Muscle layer of colon (tissue), 2 donors: ENCODE results near the gene BAZ2B.

Experiments
- H3K27ac ChIP-seq: one replicate; pipeline ENCODE4 v1.7.0; 2013; ENCODE audit warnings: low read depth, mild to moderate bottlenecking, low read length, moderate library complexity
- H3K27me3 ChIP-seq, 2 donors: one replicate each; pipeline ENCODE4 v1.7.0; 2013; ENCODE audit warnings: low read length in 2 of 2, mild to moderate bottlenecking in 2 of 2; ENCODE audit not compliant: insufficient read depth in 2 of 2, control insufficient read depth in 1 of 2
- H3K36me3 ChIP-seq: one replicate; pipeline ENCODE4 v1.7.0; 2013; ENCODE audit warnings: mild to moderate bottlenecking, low read length; ENCODE audit not compliant: insufficient read depth
- H3K4me1 ChIP-seq: one replicate; pipeline ENCODE4 v1.7.0; 2013; ENCODE audit warnings: mild to moderate bottlenecking, low read length; ENCODE audit not compliant: insufficient read depth
- H3K4me3 ChIP-seq, 2 donors: one replicate each; pipeline ENCODE4 v1.7.0; 2013; ENCODE audit warnings: low read length in 2 of 2, low read depth in 1 of 2, mild to moderate bottlenecking in 1 of 2, moderate library complexity in 1 of 2
- H3K9ac ChIP-seq: one replicate; pipeline ENCODE4 v1.7.0; 2013; ENCODE audit warnings: low read length
- H3K9me3 ChIP-seq: one replicate; pipeline ENCODE4 v1.7.0; 2013; ENCODE audit warnings: mild to moderate bottlenecking, low read length
- donor health status: abdominal sarcoma.
- donor health status: Adenocarcinoma of cecum.

The BAZ2B gene

DNA sequence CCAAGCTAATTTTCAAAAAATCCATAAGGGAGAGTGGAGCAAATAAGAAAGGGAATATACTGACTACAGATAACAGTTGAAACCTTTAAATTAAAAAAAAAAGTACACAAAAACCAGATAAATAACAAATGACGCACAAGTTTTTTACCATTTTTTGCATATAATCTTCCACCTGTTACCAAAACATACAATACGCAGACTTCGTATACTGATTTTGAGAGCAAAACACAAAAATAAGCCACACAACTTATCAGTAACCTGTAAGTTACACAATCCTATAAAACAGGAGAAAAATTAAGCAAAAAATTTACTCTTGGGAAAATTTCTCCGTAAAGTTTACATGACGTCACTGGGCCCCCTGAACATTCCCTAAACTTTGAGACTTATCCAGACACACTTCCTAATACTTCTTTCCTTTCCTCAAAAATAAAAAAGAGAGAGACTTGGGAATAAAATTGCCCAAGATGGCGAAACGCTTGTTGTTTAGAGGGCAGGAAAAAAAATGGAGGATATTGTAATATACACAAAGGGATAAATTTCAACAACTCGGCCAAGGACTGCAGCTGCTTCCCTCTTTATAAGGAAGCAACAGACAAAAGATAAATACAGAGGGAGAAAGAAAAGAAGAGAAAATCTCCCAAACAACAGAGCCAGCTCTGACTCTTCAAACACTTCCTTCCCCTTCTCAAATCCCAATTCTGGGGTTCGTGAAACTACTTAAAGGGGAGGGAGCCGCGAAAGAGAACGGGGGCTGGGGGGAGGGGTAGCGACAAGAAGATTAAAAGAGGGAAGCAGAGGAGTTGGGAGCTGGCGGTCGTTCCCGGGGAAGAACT lies 1.6 kb downstream of the BAZ2B start:
- no peaks in the 10 kb centered on the region for H3K27me3 ChIP-seq
- no peaks in the 10 kb centered on the region for H3K9me3 ChIP-seq
- no peaks in the 10 kb centered on the region for H3K36me3 ChIP-seq
- H3K4me1 ChIP-seq, result peaks cover 31% of the 10 kb centered on the region
- H3K9ac ChIP-seq, result peak overlapping the region; percentile 99
- peak overlapping the region; percentile 77 to 94 for H3K4me3 ChIP-seq
- H3K27ac ChIP-seq, result peak overlapping the region; percentile 96

DNA sequence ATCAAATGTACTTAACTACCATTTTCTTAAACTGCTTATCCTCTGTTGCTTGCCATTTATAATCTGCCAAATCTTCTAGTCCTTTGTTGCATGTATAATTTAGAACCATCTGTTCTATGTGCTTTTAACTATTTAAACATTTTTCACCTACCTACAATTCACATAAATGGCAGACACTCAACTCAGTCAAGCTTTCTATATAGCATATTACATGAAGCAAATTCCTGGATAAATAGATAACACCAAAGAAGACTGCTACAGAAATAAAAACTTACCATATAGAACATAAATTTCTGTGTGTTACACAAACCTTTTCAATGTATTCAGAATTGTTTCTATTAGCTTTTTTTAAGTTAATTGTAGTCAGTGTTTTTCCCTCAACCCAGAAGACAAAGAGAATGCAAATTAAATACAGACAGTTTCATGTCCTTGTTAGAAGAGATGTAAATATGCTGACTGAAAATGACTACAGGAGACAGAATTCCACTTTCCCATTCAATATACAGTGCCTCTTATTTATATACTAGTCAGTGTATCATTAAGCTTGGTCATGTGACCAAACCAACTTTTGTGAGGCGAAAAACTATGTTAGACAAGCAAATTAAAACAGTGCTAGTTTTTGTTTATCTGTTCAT lies 2.6 kb downstream of the BAZ2B start:
- H3K27me3 ChIP-seq, result no peaks in the 10 kb centered on the region
- H3K4me3 ChIP-seq, result peak overlapping the region; percentile 24 to 94
- H3K4me1 ChIP-seq, result peaks cover 41% of the 10 kb centered on the region
- peak overlapping the region; percentile 84 for H3K27ac ChIP-seq
- peak overlapping the region; percentile 99 for H3K9ac ChIP-seq
- H3K36me3 ChIP-seq, result no peaks in the 10 kb centered on the region
- no peaks in the 10 kb centered on the region for H3K9me3 ChIP-seq

DNA sequence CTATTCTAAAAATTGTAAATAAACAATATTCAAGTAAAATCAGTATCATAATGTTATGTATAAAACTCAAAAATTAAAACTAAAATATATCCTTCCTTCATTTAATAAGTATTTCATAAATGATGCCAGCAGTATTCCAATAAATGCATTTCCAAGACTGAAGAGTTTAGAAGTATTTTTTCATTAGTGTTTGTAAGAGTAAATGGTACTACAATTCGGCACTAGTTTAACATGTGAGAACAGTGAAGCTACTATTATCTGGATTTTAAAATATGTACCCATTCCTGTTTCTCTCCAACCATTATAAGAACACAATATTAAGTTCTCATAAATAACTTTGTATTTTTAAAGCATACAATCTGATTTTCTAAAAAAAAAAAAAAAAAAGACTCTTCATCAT lies 3.3 kb downstream of the BAZ2B start:
- Histone ChIP-seq H3K9ac (peak overlapping the region; percentile 99), H3K9me3 (no peaks in the 10 kb centered on the region), H3K27ac (peak overlapping the region; percentile 84), H3K27me3 (no peaks in the 10 kb centered on the region), H3K36me3 (no peaks in the 10 kb centered on the region), H3K4me3 (peak overlapping the region in 1 of 2 donors; percentile 94), H3K4me1 (peaks cover 42% of the 10 kb centered on the region)

DNA sequence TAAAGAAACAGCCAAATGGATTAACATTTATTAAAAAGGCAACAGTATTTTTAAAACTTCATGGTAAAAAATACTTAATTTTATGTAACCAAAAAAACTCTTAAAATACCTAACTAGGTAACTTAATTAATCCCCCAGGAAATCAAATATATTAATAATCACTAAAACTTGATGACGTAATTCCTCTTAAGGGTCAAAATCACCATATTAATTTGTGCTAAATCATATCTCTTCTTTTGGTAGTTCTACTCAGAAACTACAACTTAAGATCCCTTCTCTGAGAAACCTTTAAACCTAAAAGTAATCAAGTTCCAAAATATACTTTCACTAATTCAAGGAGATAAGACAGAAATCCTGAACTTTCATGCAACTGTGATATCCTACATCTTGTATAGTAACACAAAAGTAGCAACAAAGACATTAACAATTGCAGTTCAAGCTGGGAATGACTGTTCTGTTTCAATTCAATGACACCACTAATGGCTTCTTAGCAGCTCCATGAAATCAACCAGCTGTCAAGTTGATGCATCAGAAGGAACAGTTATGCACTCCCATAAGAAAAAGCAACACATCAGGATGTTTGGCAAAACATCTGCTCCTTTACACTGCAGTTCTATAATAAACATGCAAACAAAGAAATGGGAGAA lies 4.0 kb downstream of the BAZ2B start:
- no peaks in the 10 kb centered on the region for H3K36me3 ChIP-seq
- H3K27ac ChIP-seq, result peak overlapping the region; percentile 84
- no peak overlapping the region for H3K9ac ChIP-seq
- H3K4me3 ChIP-seq, result peak overlapping the region in 1 of 2 donors; percentile 2
- peaks cover 40% of the 10 kb centered on the region for H3K4me1 ChIP-seq
- no peaks in the 10 kb centered on the region for H3K27me3 ChIP-seq
- H3K9me3 ChIP-seq, result no peaks in the 10 kb centered on the region

DNA sequence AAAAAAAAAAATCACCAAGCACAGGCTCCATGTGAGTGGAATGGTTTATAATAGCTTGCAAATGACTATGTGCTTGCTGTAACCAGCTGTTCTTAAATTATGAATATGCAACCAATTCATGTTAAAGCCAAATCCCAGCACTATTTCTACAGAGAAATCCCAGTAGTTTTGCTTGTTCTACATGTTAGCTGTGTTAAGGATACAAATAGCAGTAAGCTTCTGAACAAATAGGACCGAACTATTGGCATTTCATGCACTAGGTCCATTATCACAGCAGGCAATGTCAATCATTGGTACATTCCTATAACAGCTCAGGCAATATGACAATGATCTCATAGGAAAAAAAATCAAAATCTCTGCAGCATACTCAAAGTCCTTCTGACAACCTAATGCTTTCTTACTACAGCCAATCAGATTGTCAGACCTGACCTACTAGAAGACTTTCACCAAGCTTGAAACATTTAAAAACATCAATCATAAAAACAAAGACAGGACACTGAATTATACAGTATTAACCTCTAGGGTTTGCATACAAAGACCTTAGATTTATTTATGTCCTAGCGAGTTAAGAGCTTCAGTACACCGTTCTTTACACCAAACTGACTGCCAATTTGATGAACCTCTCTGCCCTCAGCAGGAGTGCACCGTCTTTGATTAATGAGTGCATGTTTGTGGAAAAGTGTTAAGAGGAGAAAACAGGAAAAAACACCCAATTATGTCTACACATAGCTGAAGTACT lies 6.4 kb downstream of the BAZ2B start:
- Histone ChIP-seq H3K4me1 (peaks cover 48% of the 10 kb centered on the region), H3K4me3 (no peak overlapping the region), H3K9ac (no peak overlapping the region), H3K9me3 (no peaks in the 10 kb centered on the region), H3K27ac (no peak overlapping the region), H3K27me3 (no peaks in the 10 kb centered on the region), H3K36me3 (no peaks in the 10 kb centered on the region)

DNA sequence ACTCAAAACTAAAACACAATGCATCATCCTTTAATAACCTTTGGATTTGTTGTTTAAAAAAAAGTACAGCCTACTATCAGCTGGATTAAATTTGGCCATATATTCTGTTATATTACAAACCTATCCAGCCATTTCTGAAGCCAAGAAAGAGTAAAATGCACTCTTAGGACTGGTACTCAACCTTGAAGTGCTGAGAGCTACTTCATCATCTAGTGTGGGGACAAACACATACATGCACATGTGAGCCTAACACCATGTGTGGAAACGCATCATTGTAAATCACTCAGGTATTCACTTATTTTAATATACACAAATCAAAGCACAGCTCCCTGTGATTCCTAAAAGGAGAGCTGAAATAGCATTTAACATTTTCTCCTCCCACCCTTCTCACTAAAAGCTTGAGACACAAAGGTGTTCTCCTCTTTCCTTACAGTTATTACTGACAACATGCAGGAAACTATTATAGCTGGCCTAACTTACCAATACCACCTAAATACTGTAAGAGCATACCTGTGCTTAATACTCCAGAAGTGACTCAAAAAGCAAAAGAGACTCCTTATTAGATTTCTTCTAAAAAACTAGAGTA lies 7.5 kb downstream of the BAZ2B start:
- H3K4me1 ChIP-seq, result peaks cover 52% of the 10 kb centered on the region
- H3K4me3 ChIP-seq, result no peak overlapping the region
- H3K36me3 ChIP-seq, result no peaks in the 10 kb centered on the region
- H3K9me3 ChIP-seq, result no peaks in the 10 kb centered on the region
- H3K9ac ChIP-seq, result no peak overlapping the region
- H3K27me3 ChIP-seq, result no peaks in the 10 kb centered on the region
- H3K27ac ChIP-seq, result no peak overlapping the region

DNA sequence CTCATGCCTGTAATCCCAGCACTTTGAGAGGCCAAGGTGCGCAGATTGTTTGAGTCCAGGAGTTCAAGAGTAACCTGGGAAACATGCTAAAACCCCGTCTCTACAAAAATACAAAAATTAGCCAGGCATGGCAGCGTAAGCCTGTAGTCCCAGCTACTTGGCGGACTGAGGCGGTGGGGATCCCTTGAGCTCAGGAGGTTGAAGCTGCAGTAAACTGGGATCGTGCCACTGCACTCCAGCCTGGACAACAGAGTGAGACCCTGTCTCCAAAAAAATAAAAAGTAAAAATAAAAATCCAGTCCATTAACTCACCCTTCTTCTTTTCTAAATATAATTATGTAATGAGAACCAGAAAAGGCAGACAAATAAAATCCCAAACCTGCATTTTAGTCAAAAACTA lies 8.2 kb downstream of the BAZ2B start:
- H3K4me1 ChIP-seq, result peaks cover 52% of the 10 kb centered on the region
- no peak overlapping the region for H3K9ac ChIP-seq
- H3K4me3 ChIP-seq, result no peak overlapping the region
- H3K27me3 ChIP-seq, result no peaks in the 10 kb centered on the region
- no peaks in the 10 kb centered on the region for H3K9me3 ChIP-seq
- H3K27ac ChIP-seq, result no peak overlapping the region
- H3K36me3 ChIP-seq, result no peaks in the 10 kb centered on the region

DNA sequence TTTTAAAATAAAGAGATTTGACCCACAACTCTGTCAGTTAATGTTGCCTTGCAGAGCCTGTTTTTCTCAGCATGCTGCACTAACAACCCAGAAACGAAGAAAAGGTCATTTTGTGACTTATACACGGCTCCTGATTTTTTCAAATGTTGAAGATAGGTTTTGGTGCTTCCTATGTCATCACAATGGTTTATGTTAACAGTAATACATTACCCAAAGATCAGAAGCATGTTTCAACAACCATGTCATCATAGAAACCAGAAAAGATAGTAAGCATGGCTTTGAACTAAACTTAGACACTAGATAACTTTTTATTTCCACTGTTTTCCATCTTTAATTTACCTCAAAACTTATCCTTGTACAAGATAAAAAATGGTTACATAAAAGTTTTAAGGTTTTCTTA lies 10.1 kb downstream of the BAZ2B start:
- no peaks in the 10 kb centered on the region for H3K9me3 ChIP-seq
- H3K36me3 ChIP-seq, result no peaks in the 10 kb centered on the region
- H3K4me1 ChIP-seq, result peaks cover 46% of the 10 kb centered on the region
- H3K4me3 ChIP-seq, result peak overlapping the region in 1 of 2 donors; percentile 20
- peak overlapping the region; percentile 19 for H3K27ac ChIP-seq
- no peaks in the 10 kb centered on the region for H3K27me3 ChIP-seq
- H3K9ac ChIP-seq, result peak overlapping the region; percentile 34

DNA sequence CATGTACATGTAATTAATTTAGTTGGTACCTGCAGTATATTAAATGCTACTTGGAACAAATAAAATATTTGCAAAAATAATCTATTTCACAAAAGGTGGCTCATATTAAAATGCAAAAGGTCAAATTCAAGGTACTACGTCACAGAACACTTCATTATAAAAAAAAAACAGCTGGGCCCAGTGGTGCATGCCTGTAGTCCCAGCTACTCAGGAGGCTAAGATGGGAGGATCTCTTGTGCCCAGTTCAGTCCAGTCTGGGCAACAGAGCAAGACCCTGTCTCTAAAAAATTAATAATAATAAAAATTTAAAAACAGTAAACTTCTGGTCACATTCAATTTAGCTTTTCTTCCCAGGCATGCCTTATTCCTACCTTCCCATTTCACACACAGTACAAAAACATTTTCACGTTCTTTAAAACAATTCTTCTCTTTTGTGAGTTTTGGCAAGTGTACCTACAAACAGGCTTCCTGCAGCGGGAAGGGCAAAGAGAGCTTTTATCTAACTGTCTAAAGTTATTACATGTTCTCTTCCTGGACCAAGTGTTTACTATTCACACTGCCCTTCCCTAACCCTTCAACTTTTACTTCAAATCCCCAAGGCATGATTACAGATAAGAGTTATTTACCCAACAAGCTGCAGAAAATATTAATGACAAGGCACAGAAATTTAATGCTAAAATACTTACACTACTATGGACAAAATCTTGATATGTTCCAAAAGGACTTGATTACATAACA lies 10.7 kb downstream of the BAZ2B start:
- H3K9ac ChIP-seq, result peak overlapping the region; percentile 34
- peaks cover 44% of the 10 kb centered on the region for H3K4me1 ChIP-seq
- no peaks in the 10 kb centered on the region for H3K27me3 ChIP-seq
- H3K4me3 ChIP-seq, result no peak overlapping the region
- H3K36me3 ChIP-seq, result no peaks in the 10 kb centered on the region
- peak overlapping the region; percentile 19 for H3K27ac ChIP-seq
- H3K9me3 ChIP-seq, result no peaks in the 10 kb centered on the region

DNA sequence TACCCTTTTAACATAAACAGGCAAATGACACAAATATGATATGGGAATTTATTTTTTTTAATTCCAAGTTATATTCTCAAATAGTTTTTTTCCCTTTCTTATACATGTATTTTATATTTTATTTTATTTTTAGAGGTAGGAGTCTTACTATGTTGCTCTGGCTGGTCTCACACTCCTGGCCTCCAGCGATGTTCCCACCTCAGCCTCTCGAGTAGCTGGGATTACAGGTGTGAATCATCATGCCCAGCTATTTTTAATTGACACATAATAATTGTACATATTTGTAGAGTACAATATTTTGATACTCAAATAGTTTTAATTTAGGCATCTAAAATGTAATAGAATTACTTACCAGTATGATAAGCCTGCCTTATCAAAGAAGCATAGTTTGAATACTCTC lies 12.2 kb downstream of the BAZ2B start:
- H3K27me3 ChIP-seq, result no peaks in the 10 kb centered on the region
- no peaks in the 10 kb centered on the region for H3K36me3 ChIP-seq
- H3K27ac ChIP-seq, result no peak overlapping the region
- peaks cover 31% of the 10 kb centered on the region for H3K4me1 ChIP-seq
- no peak overlapping the region for H3K4me3 ChIP-seq
- H3K9ac ChIP-seq, result no peak overlapping the region
- no peaks in the 10 kb centered on the region for H3K9me3 ChIP-seq
